Measurements from ENCODE around the gene GPT2.

The GPT2 gene

GRCh38 chr16:46976550-46976949, 92.4 kb downstream of the GPT2 start:
- Histone ChIP-seq H3K4me3 (ENCODE audit: low read length) (no peak overlapping the region), H3K4me1 (ENCODE audit: insufficient read depth, low read length) (peaks cover 18% of the 10 kb centered on the region), H3K9me3 (ENCODE audit: low read length) (no peaks in the 10 kb centered on the region), H2AFZ (ENCODE audit: low read depth, low read length) (no peak overlapping the region), H3K36me3 (ENCODE audit: insufficient read depth, low read length) (peaks cover 3% of the 10 kb centered on the region), H3K27me3 (ENCODE audit: insufficient read depth, low read length) (no peaks in the 10 kb centered on the region)
